ENCODE results near the gene ENPP7. TPM values are rescaled to one million over a fixed set of nuclear protein-coding genes. Genes with fewer than 3 reads are reported as not detected.

The ENPP7 gene
- polyA plus RNA-seq, 1 experiment = not detected

- no peak overlapping the region for H3K4me3 ChIP-seq (ENCODE audit: low read depth, low read length)
- no peaks in the 10 kb centered on the region; the same call in 1 of the 2 replicates for H3K9me3 ChIP-seq (ENCODE audit: control insufficient read depth, insufficient read depth, low read length)
- no peak for TF ChIP-seq CTCF (IDR thresholded peaks at IDR 0.05; ENCODE audit: low read depth, low read length)
- peaks cover 23% of the 10 kb centered on the region for H3K27me3 ChIP-seq (ENCODE audit: control insufficient read depth, insufficient read depth, low read length)
- H3K27ac ChIP-seq (ENCODE audit: low read depth, low read length) = no peak overlapping the region
- ChIA-PET CTCF (no interaction called here), POLR2A (no interaction called here)
- no peak for DNase-seq (ENCODE audit: low read depth, low spot score)
Measured at GRCh38 chr17:79698146-79698846, 32.4 kb upstream of the ENPP7 start.

GRCh38 chr17:79699386-79700036 lies 31.2 kb upstream of the ENPP7 start:
- no peak overlapping the region for H3K4me3 ChIP-seq (ENCODE audit: low read depth, low read length)
- H3K27ac ChIP-seq (ENCODE audit: low read depth, low read length) = no peak overlapping the region
- TF ChIP-seq CTCF (IDR thresholded peaks at IDR 0.05; ENCODE audit: low read depth, low read length) = no peak
- ChIA-PET CTCF (no interaction called here), POLR2A (no interaction called here)
- no peak for DNase-seq (ENCODE audit: low read depth, low spot score)
- peaks cover 23% of the 10 kb centered on the region for H3K27me3 ChIP-seq (ENCODE audit: control insufficient read depth, insufficient read depth, low read length)
- no peaks in the 10 kb centered on the region; the same call in 1 of the 2 replicates for H3K9me3 ChIP-seq (ENCODE audit: control insufficient read depth, insufficient read depth, low read length)

GRCh38 chr17:79700592-79700991 lies 30.2 kb upstream of the ENPP7 start:
- no peak for DNase-seq (ENCODE audit: low read depth, low spot score)
- POLR2A ChIA-PET = no interaction called here
- no peak for TF ChIP-seq CTCF (IDR thresholded peaks at IDR 0.05; ENCODE audit: low read depth, low read length)
- Histone ChIP-seq H3K4me3 (ENCODE audit: low read depth, low read length) (no peak overlapping the region), H3K9me3 (ENCODE audit: control insufficient read depth, insufficient read depth, low read length) (no peaks in the 10 kb centered on the region), H3K27me3 (ENCODE audit: control insufficient read depth, insufficient read depth, low read length) (peaks cover 19% of the 10 kb centered on the region), H3K27ac (ENCODE audit: low read depth, low read length) (no peak overlapping the region)
- CTCF ChIA-PET = no interaction called here

- H3K4me3 ChIP-seq (ENCODE audit: low read depth, low read length) = no peak overlapping the region
- H3K27ac ChIP-seq (ENCODE audit: low read depth, low read length) = no peak overlapping the region
- ChIA-PET CTCF (no interaction called here), POLR2A (no interaction called here)
- DNase-seq (ENCODE audit: low read depth, low spot score) = no peak
- peaks cover 4% of the 10 kb centered on the region; the same call in 1 of the 2 replicates for H3K9me3 ChIP-seq (ENCODE audit: control insufficient read depth, insufficient read depth, low read length)
- TF ChIP-seq CTCF (IDR thresholded peaks at IDR 0.05; ENCODE audit: low read depth, low read length) = no peak
- H3K27me3 ChIP-seq (ENCODE audit: control insufficient read depth, insufficient read depth, low read length) = peaks cover 12% of the 10 kb centered on the region
Measured at GRCh38 chr17:79702034-79702433, 28.7 kb upstream of the ENPP7 start.

- TF ChIP-seq CTCF (IDR thresholded peaks at IDR 0.05; ENCODE audit: low read depth, low read length) = no peak
- H3K4me3 ChIP-seq (ENCODE audit: low read depth, low read length) = no peak overlapping the region
- H3K27ac ChIP-seq (ENCODE audit: low read depth, low read length) = no peak overlapping the region
- H3K9me3 ChIP-seq (ENCODE audit: control insufficient read depth, insufficient read depth, low read length) = peaks cover 4% of the 10 kb centered on the region; the same call in 1 of the 2 replicates
- H3K27me3 ChIP-seq (ENCODE audit: control insufficient read depth, insufficient read depth, low read length) = peaks cover 8% of the 10 kb centered on the region
- ChIA-PET POLR2A (no interaction called here), CTCF (no interaction called here)
- no peak for DNase-seq (ENCODE audit: low read depth, low spot score)
Measured at GRCh38 chr17:79702550-79703236, 28.1 kb upstream of the ENPP7 start.

Data from AG04450 (cell line).